Measurements from ENCODE around the gene MYLK. TPM values are rescaled to one million over a fixed set of nuclear protein-coding genes. Genes with fewer than 3 reads are reported as not detected.

Gene MYLK
- polyA plus RNA-seq, 1 donor (not counting 4 experiments of a cell fraction or from before 2014, with no cell fraction given): 7.8 TPM

DNA sequence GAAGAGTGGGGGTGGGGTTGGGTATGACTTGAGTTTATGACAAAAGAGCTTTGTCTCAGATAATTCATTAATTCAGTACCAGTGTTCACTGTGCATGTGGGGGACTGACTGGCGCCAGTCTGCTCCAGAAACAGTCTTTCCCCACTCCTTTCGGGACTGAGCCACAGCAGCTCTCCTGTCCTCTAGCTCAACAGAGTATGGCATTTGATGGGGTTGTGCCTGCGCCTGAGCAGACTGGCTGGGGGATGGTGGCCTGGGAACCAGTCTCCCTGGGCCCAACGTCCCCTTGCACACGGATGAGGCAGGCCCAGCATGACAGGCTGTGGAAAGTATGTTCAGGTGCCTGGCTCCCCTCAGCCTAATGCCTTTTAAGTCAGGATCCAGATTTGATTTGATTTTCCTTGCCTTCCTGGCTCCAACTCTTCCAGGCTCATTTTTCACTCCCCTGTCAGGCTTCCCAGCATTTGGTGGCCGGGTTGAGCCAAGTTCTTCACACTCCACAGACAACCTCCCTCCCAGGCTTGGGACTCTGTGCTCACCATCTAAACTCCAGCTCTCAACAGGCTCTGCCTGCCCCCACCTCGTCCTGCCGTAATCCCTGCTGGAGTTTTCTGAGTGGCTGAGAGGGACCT is 105.0 kb downstream of the MYLK start:
- Histone ChIP-seq H4K20me1 (ENCODE audit: control insufficient read depth, extremely low read depth, insufficient read depth, low read length) (peaks cover 2% of the 10 kb centered on the region), H2AFZ (ENCODE audit: control insufficient read depth, low read length) (no peak overlapping the region), H3K9ac (ENCODE audit: control insufficient read depth, extremely low read depth, insufficient read depth, low read length) (no peak overlapping the region), H3K4me1 (ENCODE audit: control insufficient read depth, extremely low read depth, insufficient read depth, low read length) (no peaks in the 10 kb centered on the region), H3K9me3 (ENCODE audit: control insufficient read depth, low read depth, low read length) (no peaks in the 10 kb centered on the region), H3K36me3 (ENCODE audit: control insufficient read depth in 2 of 2, extremely low read depth in 1 of 2, insufficient read depth in 2 of 2, low read length in 2 of 2) (no peaks in the 10 kb centered on the region), H3K9me1 (ENCODE audit: control insufficient read depth, extremely low read depth, insufficient read depth, low read length) (no peaks in the 10 kb centered on the region), H3K27ac (ENCODE audit: control insufficient read depth, insufficient read depth, low read length) (no peak overlapping the region), H3K4me2 (ENCODE audit: control insufficient read depth, extremely low read depth, insufficient read depth, low read depth, low read length) (no peak overlapping the region), H3K79me2 (ENCODE audit: control insufficient read depth, insufficient read depth, low read length) (no peaks in the 10 kb centered on the region), H3K4me3 (ENCODE audit: control insufficient read depth in 2 of 3, extremely low read depth in 1 of 3, insufficient read depth in 2 of 3, low read depth in 1 of 3, low read length in 3 of 3) (no peak overlapping the region), H3K27me3 (ENCODE audit: control insufficient read depth, extremely low read depth, insufficient read depth, low read length) (no peaks in the 10 kb centered on the region)
- no peak for FAIRE-seq
- no peak for DNase-seq (ENCODE audit: low read depth, low spot score)
- dilution Hi-C loops (cut with MboI; ENCODE audit: extremely low pct_ligation_motif_present, low sequenced_read_pairs): no loop called here
- TF ChIP-seq EZH2 (IDR thresholded peaks at IDR 0.05; ENCODE audit: low read length): no peak
- TF ChIP-seq, protein P1, sequence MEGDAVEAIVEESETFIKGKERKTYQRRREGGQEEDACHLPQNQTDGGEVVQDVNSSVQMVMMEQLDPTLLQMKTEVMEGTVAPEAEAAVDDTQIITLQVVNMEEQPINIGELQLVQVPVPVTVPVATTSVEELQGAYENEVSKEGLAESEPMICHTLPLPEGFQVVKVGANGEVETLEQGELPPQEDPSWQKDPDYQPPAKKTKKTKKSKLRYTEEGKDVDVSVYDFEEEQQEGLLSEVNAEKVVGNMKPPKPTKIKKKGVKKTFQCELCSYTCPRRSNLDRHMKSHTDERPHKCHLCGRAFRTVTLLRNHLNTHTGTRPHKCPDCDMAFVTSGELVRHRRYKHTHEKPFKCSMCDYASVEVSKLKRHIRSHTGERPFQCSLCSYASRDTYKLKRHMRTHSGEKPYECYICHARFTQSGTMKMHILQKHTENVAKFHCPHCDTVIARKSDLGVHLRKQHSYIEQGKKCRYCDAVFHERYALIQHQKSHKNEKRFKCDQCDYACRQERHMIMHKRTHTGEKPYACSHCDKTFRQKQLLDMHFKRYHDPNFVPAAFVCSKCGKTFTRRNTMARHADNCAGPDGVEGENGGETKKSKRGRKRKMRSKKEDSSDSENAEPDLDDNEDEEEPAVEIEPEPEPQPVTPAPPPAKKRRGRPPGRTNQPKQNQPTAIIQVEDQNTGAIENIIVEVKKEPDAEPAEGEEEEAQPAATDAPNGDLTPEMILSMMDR (optimal IDR thresholded peaks at IDR 0.05 in 1 of 3, IDR thresholded peaks at IDR 0.05 in 1 of 3, conservative IDR thresholded peaks at IDR 0.05 in 1 of 3; ENCODE audit: extremely low read depth in 1 of 3, insufficient read depth in 2 of 3, low read length in 3 of 3): no peak

DNA sequence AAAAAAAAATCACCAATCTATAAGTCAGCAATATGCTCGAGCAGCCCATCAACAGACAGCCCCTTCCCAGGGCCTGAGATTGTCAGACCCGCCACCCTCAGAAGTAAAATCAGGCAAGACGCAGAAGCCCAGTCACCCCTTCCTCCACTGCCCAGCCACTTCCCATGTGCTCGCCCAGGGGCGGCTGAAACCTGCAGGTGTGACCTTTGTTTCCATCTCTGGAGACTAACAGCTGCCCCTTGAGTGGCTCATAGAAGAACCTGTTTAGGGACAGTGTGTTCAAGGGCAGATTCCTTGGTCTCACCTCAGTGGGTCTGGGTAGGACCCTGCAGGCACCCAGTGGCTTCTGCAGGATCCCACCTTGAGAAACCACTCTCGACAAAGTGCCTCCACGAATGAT is 105.6 kb downstream of the MYLK start:
- peaks cover 2% of the 10 kb centered on the region for H4K20me1 ChIP-seq (ENCODE audit: control insufficient read depth, extremely low read depth, insufficient read depth, low read length)
- H3K9me1 ChIP-seq (ENCODE audit: control insufficient read depth, extremely low read depth, insufficient read depth, low read length): no peaks in the 10 kb centered on the region
- no peak overlapping the region for H3K9ac ChIP-seq (ENCODE audit: control insufficient read depth, extremely low read depth, insufficient read depth, low read length)
- no peaks in the 10 kb centered on the region for H3K27me3 ChIP-seq (ENCODE audit: control insufficient read depth, extremely low read depth, insufficient read depth, low read length)
- H3K4me2 ChIP-seq (ENCODE audit: control insufficient read depth, extremely low read depth, insufficient read depth, low read depth, low read length): no peak overlapping the region
- no peaks in the 10 kb centered on the region for H3K36me3 ChIP-seq (ENCODE audit: control insufficient read depth in 2 of 2, extremely low read depth in 1 of 2, insufficient read depth in 2 of 2, low read length in 2 of 2)
- FAIRE-seq (no peak), DNase-seq (ENCODE audit: low read depth, low spot score) (no peak)
- no peak overlapping the region for H3K4me3 ChIP-seq (ENCODE audit: control insufficient read depth in 2 of 3, extremely low read depth in 1 of 3, insufficient read depth in 2 of 3, low read depth in 1 of 3, low read length in 3 of 3)
- no peaks in the 10 kb centered on the region for H3K79me2 ChIP-seq (ENCODE audit: control insufficient read depth, insufficient read depth, low read length)
- H3K4me1 ChIP-seq (ENCODE audit: control insufficient read depth, extremely low read depth, insufficient read depth, low read length): no peaks in the 10 kb centered on the region
- no peak for TF ChIP-seq EZH2 (IDR thresholded peaks at IDR 0.05; ENCODE audit: low read length)
- TF ChIP-seq, protein P1 (optimal IDR thresholded peaks at IDR 0.05 in 1 of 3, IDR thresholded peaks at IDR 0.05 in 1 of 3, conservative IDR thresholded peaks at IDR 0.05 in 1 of 3; ENCODE audit: extremely low read depth in 1 of 3, insufficient read depth in 2 of 3, low read length in 3 of 3): no peak
- no peak overlapping the region for H2AFZ ChIP-seq (ENCODE audit: control insufficient read depth, low read length)
- dilution Hi-C loops (cut with MboI; ENCODE audit: extremely low pct_ligation_motif_present, low sequenced_read_pairs): no loop called here
- no peak overlapping the region for H3K27ac ChIP-seq (ENCODE audit: control insufficient read depth, insufficient read depth, low read length)
- no peaks in the 10 kb centered on the region for H3K9me3 ChIP-seq (ENCODE audit: control insufficient read depth, low read depth, low read length)

Measured in keratinocyte (primary cell).